HG03520 (cell line): ENCODE results near the gene DARS2.
A peak's percentile ranks its signal among the peaks of the same experiment; 100 is the strongest.
"Not testable (repeated sequence)": the region's sequence is repeated elsewhere in the genome, so short reads cannot be mapped to it uniquely, and the experiment has no call there.

Experiments used
- ATAC-seq: cut with Tn5 transposase; IDR thresholded peaks from one replicate; pipeline ENCODE4 v1.9.1; 2021; ENCODE audit warnings: mild to moderate bottlenecking, moderate library complexity; ENCODE audit not compliant: unreplicated experiment

The DARS2 gene

DNA sequence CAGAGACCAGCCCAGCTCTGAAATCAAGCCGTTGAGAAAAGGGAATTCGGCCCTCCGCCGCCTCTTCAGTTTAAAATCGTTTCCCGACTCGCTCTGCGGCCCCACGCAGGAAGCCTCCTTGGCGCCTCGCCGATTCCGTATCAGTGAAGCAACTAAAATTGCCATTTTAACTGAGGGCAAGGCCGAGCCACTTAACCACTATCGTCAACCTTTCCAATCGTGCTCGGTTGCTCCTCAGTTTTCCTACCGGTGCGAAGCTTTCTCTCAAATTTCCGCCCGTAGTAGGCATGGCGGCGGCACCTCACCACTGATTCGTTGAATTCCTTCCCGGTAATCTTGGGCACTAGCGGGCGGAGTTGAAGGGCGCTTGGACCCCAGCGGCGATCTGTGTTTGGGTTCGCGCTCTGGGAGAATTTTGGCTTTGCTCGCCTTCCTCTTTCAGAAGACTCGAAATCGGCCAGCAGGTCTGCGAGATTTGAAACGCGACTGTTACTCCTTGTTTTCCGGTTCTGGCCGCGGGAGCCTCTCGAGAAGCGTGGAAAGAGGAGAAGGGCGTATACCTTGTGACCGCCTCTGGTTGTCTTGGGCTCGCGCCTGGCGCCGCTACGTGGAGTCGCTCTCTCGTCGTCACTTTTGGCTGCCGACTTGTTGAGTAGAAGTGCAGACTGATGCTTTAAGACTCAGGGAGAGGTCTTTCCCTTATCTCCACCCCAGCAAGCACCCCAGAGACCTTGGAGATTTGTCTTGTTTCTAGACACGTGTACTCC, at the start of gene DARS2, which contains the start of gene CENPL:
Gene DARS2 (plus strand): TSS at position 359 of the 767 bp plus-strand sequence. CDS start 557 bp downstream, outside the sequence.
Gene CENPL (minus strand): TSS at position 569 of the 767 bp plus-strand sequence. CDS start 13,584 bp downstream, outside the sequence.
- peak; percentile 79 for ATAC-seq

GRCh38 chr1:173775578-173776226, 48.8 kb upstream of the DARS2 start:
- no peak for ATAC-seq

DNA sequence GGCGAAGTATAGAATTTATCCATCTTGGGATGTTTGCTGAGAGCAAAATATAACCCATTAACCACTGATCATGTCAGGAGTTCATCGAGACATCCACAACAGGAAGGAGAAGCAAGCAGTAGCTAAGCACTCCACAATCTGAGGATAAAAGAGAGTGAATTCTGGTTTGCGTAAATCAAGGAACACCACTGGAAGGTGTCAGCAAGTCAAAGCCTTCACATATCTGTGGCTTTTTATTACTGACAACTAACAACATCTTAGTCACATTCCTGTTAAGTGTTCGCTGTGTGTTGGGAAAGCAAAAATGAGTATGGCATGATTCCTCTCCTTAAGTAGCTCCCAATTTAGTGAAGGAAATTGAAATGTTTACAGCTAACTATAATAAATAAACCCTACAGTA, 44.5 kb upstream of the DARS2 start:
- ATAC-seq: no peak

DNA sequence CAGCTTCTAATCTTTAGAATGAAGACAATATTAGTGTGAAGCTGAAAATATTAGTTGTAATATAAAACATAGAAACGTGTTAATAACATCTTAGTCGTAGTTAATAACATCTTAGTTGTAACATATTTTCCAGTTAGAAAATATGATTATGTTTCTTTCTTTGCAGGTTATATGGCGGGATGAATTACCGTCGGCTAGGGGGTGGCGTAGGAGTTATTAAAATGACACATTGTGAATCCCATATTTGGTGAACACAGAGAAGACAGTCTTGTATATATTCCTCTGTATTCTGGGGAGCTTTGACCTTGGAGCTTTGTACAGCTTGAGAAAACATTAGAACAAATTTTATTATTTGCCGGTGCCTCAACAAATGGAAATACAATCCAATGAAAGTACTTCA, 39.5 kb upstream of the DARS2 start:
- no peak for ATAC-seq

DNA sequence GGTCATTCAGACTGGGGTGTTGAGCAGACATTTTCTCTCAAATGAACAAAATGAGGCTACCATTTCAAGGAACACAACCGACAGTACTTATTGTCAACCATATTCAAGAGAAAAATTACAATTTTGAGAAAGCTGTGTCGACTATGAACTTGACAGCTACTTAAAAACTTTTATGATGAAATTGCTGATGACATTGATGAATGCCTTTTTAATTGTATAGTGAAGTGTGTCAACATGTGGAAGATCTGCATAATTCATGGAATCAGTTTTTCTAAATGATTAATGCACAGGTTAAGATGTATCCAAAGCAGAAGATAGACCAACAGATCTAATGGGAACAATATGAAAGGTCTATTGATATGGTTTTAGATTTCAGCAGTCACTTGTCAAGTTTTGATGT, 34.6 kb upstream of the DARS2 start:
- no peak for ATAC-seq

DNA sequence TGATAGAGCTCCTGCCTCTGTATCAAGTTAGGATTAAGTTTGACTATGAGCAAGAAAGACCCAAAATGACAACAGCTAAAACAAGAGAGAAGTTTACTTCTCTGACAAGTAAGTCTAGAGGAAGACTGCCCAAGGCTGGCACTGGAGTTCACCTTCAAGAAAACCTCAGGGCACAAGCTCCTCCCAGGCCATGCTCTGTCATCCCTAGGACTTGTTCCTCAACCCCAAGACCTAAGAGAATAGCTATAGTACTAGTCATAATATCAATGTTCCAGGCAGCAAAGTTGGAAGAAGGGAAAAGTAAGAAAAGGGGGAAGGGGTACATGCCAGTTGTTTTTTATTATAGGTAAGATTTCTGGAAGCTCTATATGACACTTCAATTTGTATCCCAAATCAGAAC, 26.4 kb upstream of the DARS2 start:
- no peak for ATAC-seq

GRCh38 chr1:173799995-173800394, 24.5 kb upstream of the DARS2 start:
- not testable (repeated sequence) for ATAC-seq

DNA sequence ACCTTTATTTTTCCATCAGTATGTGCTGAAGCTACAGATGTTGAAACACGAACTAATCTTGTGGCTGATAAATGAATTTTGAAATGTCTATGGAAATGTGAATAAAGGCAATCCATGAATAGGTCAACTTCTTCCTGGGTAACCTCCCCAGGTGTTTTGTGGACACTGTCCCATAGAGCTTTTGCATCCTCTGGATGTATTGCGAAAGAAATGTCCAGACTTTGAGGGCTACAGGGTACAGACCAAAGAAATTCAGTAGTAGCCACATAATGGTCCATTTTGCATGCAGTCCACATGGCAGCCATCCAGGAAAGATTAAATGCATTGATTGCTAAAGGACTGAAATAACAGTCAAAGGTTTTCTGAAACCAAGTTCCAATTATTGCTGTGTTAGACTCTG, 21.5 kb upstream of the DARS2 start:
- no peak for ATAC-seq

- ATAC-seq: not testable (repeated sequence)
Observed at GRCh38 chr1:173813654-173814053, 10.8 kb upstream of the DARS2 start.

DNA sequence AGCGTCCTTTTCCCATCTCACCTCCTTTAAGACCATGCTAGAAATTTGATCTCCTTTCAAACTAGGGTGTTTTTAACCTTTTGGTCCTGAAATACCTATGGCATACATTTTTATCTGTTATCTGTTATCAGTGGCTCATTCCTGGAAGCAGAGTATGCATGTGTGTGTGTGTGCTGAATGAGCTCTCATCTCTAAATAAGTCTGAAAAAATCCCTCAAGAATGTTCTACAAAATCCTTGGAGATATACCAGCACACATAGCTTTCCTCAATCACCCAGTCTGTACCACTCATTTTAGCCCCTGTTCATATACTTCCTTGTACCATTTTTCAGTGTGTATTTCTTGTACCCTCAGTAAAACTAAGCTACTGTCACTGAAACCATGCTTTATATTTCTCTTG, 6.0 kb upstream of the DARS2 start:
- no peak for ATAC-seq

DNA sequence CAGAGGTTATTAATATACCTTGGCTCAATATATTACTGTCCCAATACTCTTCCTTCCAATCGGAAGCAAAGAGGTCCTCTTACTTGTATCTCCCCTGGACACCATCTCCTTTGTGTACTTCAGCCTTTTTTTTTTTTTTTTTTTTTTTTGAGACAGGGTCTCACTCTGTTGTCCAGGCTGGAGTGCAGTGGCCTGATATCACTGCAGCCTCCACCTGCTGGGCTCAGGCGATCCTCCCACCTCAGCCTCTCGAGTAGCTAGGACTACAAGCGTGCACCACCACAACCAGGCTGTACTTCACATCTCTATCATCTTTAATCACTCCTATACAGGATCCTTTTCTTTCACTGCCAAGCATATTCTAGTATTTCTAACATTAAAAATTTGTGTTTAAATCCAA, 2.8 kb upstream of the DARS2 start:
- ATAC-seq: no peak

DNA sequence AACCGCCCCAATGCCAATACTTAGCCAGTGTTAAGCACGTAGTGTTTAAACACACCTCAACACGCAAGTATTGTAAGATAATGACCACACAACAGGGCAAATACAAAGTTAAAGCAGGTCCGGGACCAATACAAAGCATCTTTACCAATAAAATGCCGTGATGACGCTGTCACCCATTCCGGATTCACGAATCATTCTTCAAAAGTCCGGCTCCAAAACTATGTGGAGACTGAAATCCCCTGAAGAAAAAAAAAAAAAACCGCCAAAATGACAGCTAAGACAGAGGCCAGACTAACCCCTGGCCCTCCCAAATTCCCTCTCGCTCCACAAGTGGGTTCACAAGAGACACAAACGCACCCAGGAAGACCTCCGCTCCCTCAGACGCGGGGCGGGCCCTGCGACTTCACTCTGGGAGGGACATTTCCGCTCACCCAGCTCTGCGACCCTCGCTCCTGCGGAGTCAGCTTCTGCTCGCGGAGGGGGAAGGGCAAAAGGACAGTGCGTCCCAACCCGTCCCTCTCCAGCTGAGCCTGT, 625 bp upstream of the DARS2 start:
- ATAC-seq: peak; percentile 37

- ATAC-seq: no peak
Observed at GRCh38 chr1:173827611-173828010, 3.1 kb downstream of the DARS2 start.

- no peak for ATAC-seq
Observed at GRCh38 chr1:173832748-173833147, 8.3 kb downstream of the DARS2 start.

DNA sequence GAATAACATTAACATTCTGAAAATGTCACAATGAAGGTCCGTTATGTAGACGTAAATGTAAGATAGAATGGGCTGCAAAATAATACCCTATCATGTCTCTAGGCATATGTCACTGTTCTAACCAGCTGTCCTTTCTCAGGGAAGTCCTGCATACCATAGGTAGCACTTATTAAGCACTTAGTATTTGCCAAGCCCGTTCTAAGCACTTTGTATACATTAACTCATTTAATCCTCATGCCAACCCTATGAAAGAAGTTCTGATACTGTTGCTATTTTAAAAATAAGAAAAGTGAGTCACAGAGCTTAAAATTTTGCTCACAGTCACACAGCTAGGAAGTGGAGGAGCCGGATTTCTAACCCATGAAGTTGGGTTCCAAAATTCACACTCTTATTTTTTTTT, 27.6 kb downstream of the DARS2 start:
- ATAC-seq: no peak

DNA sequence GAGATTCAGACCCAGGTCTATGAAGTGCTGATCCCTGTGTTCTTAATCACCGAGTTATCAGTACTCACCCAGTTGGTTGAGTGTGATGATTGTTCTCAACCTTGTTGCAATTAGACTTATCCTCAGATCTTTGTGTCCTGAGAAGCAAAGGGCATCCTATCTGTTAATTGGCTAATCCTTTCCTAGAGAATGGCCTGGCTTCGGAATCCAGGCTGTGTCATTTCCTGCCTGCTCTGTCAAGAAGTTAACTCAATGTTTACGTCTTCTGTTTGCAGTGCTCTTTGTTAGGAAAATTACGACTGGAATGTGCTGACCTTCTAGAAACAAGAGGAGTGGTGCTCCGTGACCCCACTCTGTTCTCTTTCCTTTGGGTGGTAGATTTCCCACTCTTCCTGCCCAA, 28.6 kb downstream of the DARS2 start:
- no peak for ATAC-seq

DNA sequence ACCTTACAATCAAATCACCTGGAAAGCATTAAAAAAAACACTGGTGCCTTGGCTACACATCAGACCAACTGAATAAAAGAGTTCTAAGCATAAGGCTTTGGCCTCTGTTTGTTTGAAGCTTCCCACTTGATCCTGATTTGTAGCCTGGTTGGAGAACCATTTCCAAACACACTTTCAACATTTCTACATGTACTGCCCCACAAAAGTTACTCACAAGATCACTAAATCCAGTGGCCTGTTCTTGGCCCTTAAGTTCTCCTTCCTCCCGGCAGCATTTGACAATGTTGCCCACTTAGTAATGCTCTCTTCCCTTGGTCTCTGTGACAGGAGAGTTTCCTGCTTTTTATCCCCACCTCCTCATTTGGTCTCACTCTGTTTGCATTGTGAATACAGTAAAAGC, 31.5 kb downstream of the DARS2 start:
- ATAC-seq: no peak

DNA sequence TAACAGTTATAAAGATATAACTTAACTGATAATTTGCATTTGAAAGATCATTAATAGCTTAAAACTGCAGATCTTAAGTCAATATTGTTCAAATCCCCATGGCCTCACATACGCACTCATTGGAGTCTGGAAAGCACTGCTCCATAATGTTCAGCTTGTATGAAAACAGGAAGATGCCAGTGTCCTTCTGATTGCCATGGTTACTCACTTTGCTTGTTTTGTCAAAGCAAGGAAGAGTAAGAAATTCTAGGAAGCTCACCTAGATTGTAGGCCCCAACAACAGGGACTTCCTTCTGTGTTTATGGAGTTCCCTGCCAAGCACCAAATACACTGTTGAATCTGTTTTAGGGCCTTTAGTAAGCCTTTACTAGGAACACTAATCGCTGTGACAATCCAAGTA, 32.4 kb downstream of the DARS2 start:
- no peak for ATAC-seq

DNA sequence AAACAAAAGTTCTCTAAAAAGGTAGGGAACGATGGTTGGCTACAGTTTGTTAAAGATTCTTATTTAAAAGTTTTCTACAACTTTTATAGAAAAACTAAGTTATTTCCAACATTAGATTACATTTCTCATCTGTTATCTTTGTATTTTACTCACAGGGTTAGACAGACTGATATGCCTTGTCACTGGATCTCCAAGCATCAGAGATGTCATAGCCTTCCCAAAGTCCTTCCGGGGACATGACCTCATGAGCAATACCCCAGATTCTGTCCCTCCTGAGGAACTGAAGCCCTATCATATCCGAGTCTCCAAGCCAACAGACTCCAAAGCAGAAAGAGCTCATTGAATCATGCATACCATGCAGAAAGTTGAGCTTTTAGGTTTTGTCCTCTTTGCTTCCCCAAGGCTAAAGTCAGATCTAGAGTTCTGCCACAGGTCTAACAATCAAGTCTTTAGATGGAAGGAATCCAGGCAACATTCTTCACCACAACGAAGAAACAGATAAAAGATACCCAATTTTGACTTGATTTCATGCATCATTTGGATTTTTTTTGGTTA, 33.0 kb downstream of the DARS2 start:
- ATAC-seq: no peak

DNA sequence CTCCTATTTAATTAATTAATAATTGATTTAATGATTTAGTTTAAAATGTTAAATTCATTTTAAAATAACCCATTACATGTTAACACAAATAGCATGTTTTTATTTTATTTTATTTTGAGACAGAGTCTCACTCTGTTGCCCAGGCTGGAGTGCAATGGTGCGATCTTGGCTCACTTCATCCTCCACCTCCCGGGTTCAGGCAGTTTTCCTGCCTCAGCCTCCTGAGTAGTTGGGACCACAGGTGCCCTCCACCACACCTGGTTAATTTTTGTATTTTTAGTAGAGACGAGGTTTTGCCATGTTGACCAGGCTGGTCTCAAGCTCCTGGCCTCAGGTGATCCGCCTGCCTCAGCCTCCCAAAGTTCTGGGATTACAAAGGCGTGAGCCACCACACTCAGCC, 35.1 kb downstream of the DARS2 start:
- ATAC-seq: not testable (repeated sequence)

GRCh38 chr1:173860065-173860464, 35.6 kb downstream of the DARS2 start:
- no peak for ATAC-seq

- no peak for ATAC-seq
Observed at GRCh38 chr1:173861731-173862145, 37.3 kb downstream of the DARS2 start.
